ENCODE measurements around the gene NDUFS3.

Gene NDUFS3

DNA sequence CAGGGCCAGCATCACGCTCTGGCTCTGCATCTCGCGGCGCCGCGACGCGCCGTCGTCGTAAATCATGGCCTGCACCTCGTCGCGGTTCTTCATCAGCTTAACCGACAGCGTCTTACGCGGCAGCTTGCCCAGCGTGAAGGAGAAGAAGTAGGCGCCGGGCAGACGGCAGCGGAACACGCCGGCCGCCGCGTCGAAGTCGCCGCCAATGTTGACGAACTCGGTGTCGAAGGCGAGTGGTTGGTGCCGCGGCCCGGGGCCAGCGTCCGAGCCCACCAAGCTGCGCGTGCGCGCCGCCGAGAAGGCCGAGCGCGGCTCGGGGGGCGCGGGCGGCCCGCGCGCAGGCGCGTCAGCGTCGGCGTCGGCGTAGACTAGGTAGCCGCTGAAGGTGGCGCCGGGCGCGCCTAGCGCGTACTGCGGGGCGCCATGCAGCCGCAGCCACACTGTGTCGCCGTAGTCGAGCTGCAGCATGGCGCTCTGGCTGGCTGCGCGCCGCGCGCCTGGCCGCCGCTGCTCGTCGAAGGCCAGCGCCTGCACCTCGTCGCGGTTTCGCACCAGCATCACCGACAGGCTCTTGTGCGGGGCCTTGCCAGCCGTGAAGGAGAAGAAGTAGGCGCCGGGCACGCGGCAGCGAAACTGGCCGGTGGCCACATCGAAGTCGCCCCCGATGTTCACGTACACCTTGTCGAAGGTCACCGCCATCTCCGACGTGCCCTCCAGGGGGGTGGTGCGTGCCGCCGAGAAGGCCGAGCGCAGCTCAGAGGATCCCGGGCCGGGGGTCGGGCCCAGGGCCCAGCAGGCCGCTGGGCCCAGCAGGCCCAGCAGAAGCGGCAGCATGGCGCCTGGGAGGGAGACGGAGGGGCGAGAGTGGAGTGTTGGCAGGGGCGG lies 11.3 kb downstream of the NDUFS3 start:
- no peak for DNase-seq
- no peak for TF ChIP-seq POLR2A (IDR thresholded peaks at IDR 0.05; ENCODE audit: low read length)
- TF ChIP-seq GATA1 (IDR thresholded peaks at IDR 0.05; ENCODE audit: low read depth, low read length): no peak

DNA sequence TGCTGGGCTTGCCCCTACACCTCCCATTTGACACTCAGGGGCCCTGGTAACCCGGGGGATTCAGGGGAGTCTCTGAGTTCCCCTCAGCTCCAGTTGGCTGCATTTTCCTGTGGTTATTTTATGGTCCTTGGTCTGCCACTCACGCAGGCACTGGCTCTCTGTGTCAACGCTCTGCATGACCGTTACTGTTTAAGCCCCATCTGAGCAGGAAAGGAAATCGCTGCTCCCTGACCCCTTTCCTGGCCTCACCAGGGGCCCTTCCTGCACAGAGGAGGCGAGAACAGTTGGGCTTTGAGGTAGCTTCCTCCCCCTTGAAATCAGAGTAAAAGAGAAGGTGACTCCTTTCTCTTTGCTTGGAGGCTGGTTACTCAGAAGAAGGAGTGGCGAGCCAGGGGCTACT lies 12.9 kb downstream of the NDUFS3 start:
- DNase-seq: no peak
- TF ChIP-seq GATA1 (IDR thresholded peaks at IDR 0.05; ENCODE audit: low read depth, low read length) (no peak), POLR2A (IDR thresholded peaks at IDR 0.05; ENCODE audit: low read length) (no peak)

DNA sequence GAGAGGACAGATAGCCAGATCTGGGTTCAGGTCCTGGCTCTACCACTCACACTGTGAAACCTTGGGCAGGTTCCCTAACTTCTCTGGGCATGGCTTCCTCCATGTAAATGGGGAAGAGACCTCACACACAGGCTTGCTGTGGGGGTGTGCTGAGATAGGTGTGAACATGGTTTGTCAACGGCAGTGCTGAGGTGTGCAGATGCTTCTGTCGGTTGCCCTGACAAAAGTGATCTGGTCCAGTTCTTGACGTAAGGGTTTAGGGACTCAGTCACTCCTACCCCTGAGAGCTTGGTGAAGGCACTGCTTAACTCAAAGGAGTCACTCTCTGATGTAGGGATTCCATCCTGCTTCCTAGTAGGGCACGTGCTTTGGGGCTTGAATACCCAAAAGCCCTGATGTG lies 13.4 kb downstream of the NDUFS3 start:
- no peak for TF ChIP-seq GATA1 (IDR thresholded peaks at IDR 0.05; ENCODE audit: low read depth, low read length)
- no peak for TF ChIP-seq POLR2A (IDR thresholded peaks at IDR 0.05; ENCODE audit: low read length)
- no peak for DNase-seq

DNA sequence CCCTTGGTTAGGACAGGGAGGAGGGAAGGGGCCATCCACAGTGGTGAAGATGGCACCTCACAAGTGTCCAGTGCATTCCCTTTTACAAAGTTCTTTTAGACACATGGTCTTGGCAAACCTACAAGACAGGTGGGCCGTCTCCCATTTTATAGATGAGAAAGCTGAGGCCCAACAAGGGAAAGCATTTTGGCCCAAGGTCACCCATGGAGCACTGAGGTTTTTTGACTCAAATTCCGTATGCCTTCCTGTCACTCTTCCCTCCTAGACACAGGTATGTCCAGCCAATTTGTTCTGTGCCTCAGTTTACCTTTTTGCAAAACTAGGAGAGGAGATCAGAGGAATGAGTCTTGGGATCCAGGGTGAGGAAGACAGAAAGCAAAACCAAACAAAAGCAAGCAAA lies 14.1 kb downstream of the NDUFS3 start:
- TF ChIP-seq POLR2A (IDR thresholded peaks at IDR 0.05; ENCODE audit: low read length): no peak
- no peak for TF ChIP-seq GATA1 (IDR thresholded peaks at IDR 0.05; ENCODE audit: low read depth, low read length)
- DNase-seq: no peak

DNA sequence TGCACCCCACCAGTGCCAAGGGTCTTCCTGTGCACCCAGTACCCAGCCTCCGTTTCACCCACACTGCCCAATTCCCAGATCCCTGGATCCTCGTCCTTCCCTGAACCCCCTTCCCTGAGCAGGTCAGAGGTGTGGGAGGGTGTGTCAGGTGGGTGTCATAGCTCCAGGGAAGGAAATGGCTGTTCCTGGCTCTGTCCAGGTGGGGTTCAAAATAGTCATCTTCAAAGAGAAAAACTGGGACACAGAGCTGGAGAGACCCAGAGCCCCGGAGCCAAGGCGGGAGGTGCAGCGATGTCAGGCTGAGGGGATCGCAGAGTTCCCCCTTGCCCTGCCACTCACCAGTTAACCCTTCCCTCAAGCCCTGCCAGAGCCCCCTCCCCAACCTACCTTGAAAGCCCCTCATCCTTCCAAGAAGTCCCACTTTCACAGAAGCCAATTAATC lies 14.6 kb downstream of the NDUFS3 start:
- TF ChIP-seq GATA1 (IDR thresholded peaks at IDR 0.05; ENCODE audit: low read depth, low read length) (no peak), POLR2A (IDR thresholded peaks at IDR 0.05; ENCODE audit: low read length) (no peak)
- no peak for DNase-seq

DNA sequence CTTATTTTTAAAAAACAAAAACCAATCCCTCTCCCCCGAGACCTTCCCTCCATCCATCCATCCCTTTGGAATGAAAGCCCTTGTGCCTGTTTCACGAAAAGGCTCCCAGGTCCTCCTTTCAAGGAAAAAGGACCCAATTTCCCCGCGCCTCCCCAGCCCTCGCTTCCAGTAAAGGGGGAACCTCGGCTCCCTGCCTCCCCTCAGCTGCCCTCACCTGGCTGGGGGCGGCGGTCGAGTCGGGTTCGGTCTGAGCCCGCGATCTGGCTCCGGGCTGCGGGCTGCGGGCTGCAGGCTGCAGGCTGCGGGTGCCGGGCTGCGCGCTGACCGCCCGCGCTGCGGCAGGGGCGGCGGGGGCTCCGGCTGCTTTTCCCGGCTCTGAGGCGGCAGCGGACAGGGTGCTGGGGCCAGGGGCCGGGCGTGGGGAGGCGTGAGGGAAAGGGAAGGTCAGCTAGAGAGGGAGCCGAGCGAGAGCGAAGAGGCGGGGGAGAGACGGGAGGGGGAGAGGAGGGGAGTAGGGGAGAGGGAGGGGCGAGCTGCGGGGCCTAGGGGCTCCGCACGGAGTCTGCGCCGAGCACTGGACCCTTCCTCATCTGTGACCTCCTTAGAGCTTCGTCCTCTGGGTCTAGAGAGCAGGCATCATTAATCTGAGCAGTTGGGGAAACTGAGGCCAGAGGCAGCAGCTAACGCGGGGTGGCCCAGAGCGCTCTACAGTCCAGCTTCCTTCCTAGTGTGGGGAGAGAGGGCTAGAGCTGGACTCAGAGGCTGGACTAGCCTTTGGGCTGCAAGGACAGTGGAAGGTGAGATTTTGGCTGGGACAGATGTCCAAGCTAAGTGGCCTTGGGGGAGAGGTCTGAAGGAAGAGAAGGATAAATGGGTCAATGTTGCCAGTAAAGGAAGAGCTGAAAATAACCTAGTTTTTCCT lies 15.3 kb downstream of the NDUFS3 start, which contains the start of gene C1QTNF4:
Gene C1QTNF4 (minus strand): TSS at position 478 of the 922 bp plus-strand sequence. CDS start 3,601 bp downstream, outside the sequence.
- no peak for DNase-seq
- no peak for TF ChIP-seq POLR2A (IDR thresholded peaks at IDR 0.05; ENCODE audit: low read length)
- TF ChIP-seq GATA1 (IDR thresholded peaks at IDR 0.05; ENCODE audit: low read depth, low read length): no peak

DNA sequence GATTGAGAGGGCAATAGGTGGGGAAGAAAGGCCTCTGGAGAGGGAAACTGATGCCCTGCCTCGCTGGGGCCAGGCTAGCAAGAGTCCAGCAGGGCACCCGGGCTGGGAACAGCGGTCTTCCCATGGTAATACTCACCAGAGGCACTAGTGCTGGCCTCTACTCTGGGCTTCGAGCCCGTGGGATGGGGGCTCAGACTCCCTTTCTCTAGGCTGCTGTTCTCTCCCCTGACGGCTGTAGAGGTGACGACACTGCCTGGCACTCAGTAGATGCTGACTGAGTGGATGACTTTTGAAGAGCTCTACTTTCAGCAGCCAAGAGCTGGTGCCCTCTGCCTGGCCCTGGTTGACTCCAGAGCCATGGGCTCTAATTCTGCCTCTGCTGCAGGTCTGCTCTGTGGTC lies 16.2 kb downstream of the NDUFS3 start:
- TF ChIP-seq POLR2A (IDR thresholded peaks at IDR 0.05; ENCODE audit: low read length): no peak
- no peak for TF ChIP-seq GATA1 (IDR thresholded peaks at IDR 0.05; ENCODE audit: low read depth, low read length)
- DNase-seq: no peak

DNA sequence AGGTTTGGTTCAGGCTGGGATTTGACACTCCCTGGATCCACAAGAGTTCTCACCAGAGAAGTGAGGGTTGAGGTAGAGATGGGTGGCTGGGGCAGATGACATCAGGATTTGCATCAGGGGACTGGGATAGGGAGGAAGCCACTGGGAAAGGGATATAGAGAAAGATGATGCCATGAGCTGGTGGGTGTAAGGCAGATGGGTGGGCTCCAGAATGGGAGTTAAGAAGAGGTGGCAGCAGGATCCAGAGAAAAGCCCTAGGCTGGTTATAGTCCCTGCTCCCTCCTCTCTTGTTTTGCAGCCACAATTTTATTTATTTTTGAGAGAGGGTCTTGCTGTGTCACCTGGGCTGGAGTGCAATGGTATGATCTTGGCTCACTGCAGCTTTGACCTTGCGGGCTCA lies 17.1 kb downstream of the NDUFS3 start:
- no peak for TF ChIP-seq POLR2A (IDR thresholded peaks at IDR 0.05; ENCODE audit: low read length)
- no peak for TF ChIP-seq GATA1 (IDR thresholded peaks at IDR 0.05; ENCODE audit: low read depth, low read length)

DNA sequence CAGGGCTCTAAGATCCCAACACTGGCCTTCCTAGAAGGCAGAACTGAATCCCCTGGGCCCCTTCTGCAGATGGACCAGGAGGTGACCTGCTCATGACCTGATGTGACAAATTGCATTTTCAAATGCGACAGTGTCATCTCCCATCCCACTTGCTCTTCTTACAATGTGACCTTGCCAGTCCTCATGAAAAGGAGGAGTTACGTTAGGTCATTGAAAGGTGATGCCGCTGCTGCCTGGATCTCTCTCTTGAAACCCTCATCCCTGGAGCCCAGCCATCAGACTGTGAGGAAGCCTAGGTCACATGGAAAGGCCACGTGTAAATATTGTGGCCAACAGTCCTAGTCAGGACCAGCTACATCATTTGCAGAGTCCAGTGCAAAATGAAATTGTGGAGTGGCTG lies 21.0 kb downstream of the NDUFS3 start:
- TF ChIP-seq GATA1 (IDR thresholded peaks at IDR 0.05; ENCODE audit: low read depth, low read length) (no peak), POLR2A (IDR thresholded peaks at IDR 0.05; ENCODE audit: low read length) (no peak)
- no peak for DNase-seq

More for the DNA sequence above, 17.1 kb downstream of the NDUFS3 start:
- no peak for DNase-seq

DNA sequence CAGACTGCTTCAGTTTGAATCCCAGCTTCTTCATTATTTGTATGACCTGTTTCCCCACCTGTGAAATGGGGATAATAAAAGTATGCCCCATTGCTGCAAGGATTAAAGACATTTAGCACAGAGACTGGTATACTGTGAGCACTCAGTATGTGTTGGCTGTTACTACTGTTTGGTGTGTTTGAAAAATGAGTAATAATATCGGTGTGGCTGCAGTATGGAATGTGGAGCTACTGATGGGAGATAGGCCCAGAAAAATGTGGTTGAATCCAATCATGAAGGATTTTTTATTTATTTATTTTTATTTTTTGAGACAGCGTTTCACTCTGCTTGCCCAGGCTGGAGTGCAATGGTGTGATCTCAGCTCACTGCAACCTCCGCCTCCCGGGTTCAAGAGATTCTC lies 24.4 kb downstream of the NDUFS3 start:
- TF ChIP-seq GATA1 (IDR thresholded peaks at IDR 0.05; ENCODE audit: low read depth, low read length) (no peak), POLR2A (IDR thresholded peaks at IDR 0.05; ENCODE audit: low read length) (no peak)
- no peak for DNase-seq

DNA sequence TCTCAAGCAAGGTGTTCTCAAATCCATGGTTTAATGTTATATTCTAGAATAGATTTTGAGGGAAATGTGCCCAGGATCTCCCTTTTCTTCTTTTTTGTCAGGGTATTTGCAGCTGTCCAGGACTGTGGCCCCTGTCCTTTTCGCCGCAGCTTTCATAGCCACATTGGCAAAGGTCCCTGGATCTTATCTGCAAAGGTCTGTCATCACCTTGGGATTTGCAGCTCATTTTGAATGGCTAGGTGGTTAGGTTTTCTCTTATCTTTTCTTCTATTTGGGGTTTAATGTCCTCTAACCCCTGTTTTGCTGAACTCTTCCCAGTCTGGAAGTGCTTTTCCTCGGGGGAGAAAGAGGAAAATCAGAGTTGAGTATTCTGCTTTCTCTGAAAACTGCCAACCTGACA lies 27.0 kb downstream of the NDUFS3 start:
- DNase-seq: no peak
- TF ChIP-seq POLR2A (IDR thresholded peaks at IDR 0.05; ENCODE audit: low read length) (no peak), GATA1 (IDR thresholded peaks at IDR 0.05; ENCODE audit: low read depth, low read length) (no peak)

DNA sequence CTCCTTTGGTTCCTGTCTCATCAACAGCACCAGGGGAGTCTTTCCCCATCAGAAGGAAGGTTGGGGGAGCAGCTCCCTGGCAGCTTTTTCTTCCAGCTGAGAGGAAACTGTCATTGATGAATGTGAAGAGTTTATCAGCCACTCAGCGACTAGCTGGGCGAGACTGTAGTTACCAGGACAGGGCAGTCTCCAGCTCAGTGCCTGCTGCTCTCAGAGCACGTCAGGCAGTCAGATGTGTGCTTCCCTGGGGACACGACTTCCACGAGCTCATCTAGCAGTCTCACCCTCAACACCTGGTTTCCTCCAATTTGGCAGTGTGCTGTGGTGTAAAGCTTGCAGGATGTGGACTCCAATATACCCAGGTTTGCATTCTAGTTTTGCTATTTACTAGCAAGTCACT lies 27.9 kb downstream of the NDUFS3 start:
- DNase-seq: no peak
- TF ChIP-seq POLR2A (IDR thresholded peaks at IDR 0.05; ENCODE audit: low read length) (no peak), GATA1 (IDR thresholded peaks at IDR 0.05; ENCODE audit: low read depth, low read length) (no peak)

DNA sequence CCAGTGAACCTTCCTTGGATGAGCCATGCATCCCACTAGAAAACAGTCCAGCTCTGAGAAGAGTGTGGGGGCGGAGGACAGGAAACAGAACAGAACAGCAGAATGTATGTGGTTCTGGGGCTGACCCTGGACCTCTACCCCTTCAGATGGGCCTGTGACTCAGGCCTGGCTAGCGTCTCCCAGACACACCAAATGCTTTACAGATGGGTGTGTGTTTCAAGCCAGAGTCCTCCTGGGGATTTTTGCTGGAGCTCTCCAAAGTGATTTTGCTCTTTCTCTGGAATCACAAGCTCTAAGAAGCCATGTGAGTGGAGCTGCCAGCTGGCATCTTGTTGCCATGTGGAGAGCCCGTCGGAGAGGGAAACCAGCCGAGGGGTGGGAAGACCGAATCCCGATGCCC lies 28.5 kb downstream of the NDUFS3 start:
- no peak for DNase-seq
- TF ChIP-seq POLR2A (IDR thresholded peaks at IDR 0.05; ENCODE audit: low read length) (no peak), GATA1 (IDR thresholded peaks at IDR 0.05; ENCODE audit: low read depth, low read length) (no peak)

DNA sequence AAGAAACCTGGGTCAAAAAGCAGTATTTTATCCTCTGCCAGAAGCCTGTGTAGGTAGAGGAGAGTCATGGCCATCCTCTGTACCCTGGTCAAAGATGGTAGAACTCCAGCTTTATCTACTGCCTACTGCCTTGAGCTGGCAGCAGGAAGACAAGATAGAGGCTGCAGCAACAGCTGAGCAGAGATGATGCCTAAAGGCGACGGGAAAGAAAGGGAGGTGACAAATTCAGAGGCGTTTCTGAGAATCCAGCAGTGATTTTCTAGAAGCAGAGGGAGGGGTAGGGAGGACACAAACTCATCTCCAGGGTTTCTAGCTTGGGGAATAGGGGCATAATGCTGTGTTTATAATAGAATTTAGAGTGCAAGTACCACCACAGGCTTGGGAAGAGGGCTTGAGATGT lies 30.8 kb downstream of the NDUFS3 start:
- TF ChIP-seq POLR2A (IDR thresholded peaks at IDR 0.05; ENCODE audit: low read length) (no peak), GATA1 (IDR thresholded peaks at IDR 0.05; ENCODE audit: low read depth, low read length) (no peak)
- DNase-seq: peak; percentile 88 to 91
